GM18498 (cell line): ENCODE data around the gene DNM3.
A peak's percentile ranks its signal among the peaks of the same experiment; 100 is the strongest.
"Not testable (repeated sequence)": the region's sequence is repeated elsewhere in the genome, so short reads cannot be mapped to it uniquely, and the experiment has no call there.

Experiments
- ATAC-seq: cut with Tn5 transposase; IDR thresholded peaks from one replicate; pipeline ENCODE4 v1.9.1; 2021; ENCODE audit warnings: mild to moderate bottlenecking, moderate library complexity; ENCODE audit not compliant: unreplicated experiment

The DNM3 gene

DNA sequence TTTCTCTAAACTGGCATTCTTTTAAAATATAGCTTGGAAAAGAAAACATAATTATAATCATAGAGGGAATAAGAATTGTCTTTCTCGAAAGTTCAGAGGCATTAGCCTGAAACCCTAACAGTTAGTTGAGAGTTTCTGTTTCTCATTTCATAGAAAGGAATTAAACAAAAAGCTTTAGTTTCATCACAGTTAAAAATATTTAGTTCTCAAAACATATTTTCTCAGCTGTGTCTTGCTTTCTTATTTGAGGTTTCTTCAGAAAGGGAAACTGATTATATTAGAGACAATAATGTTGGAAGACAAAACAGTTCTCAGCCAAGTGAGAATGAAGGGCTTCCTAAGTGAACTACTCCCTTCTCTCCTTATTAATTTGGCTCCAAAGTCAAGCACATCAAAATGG lies 503.8 kb downstream of the DNM3 start:
- ATAC-seq = peak; percentile 48

- ATAC-seq = no peak
Measured at GRCh38 chr1:172347416-172347815, 506.1 kb downstream of the DNM3 start.

- no peak for ATAC-seq
Measured at GRCh38 chr1:172350856-172351255, 509.6 kb downstream of the DNM3 start.

- ATAC-seq = no peak
Measured at GRCh38 chr1:172351346-172351745, 510.0 kb downstream of the DNM3 start.

DNA sequence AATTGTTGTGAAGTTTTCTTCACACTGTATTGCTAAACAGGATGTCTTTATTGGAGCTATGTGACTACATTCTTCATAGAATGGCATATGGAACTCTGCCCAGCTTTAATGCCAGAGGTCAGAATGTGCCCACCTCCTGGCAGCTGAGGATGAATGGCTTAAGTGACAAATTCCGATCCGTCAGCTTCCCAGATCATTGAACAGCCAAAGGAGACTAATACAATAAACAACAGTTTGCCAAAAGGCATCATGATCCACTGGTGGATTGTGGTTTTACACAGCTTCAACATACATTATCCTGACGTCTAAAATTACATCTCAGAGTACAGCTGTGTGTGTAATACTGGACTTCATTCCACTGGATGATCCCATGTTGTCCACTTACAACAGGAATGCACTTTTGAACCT lies 510.5 kb downstream of the DNM3 start:
- ATAC-seq = no peak

DNA sequence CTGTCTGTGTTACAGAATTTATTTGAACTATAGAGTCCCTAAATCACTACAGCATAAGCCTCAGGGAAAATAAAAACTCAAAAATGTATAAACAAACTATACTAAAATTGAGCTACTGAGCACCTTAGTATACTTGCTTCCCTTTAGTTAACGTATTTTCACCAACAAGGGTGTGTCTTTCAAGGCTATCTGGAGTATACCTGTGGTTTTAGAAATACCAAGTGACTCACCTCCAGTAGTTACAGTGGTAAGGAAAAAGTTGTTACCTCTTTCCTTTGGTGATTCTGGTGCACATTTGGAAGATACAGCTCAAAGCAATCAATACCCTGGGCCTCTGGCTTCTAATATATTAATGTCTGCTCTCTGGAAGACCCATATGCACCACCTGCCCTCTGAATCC lies 511.1 kb downstream of the DNM3 start:
- no peak for ATAC-seq

DNA sequence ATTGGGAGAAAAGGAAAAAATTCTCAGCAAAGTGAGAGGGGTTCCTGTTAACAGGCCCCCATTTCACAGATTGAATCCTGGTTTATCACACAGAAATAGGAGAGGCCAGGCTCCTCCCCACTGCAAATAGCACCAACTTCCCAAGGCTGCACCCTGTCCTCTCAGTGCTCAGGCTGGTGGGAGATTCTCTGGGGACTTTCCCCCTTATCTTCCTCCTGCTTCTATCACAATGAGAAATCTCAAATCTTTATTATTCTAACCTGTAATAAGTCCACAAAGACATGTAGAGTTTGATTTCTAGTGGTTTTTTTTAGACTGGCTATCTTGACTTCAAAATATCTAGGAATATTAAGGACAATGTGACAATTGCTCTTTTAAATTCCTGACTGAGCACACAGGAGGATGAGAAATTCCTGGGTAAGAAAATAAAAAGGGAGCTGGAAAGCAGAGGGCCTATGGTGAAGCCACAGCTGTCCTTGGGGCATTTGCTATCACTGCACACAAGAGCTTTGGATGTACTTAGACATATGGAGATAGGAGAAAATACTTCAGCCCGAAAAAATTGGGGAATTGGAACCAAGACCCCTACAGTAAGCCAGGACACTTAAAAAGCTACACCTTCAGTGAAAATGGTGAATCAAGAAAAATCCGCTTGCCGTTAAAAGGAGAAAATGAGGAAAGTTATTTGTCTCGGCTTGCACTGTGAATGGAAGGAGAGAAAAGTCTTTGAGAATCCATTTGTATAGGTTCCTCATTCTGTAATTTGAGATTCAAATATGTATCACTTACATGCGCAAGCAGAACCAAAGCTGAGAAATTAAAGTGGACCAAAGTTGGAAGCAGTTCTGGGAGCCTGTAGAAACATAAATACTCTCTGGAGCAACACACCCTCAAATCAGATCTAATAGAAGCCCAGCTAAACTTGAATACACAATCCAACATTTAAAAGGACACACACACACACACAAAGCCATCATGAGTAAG lies 513.3 kb downstream of the DNM3 start:
- no peak for ATAC-seq

DNA sequence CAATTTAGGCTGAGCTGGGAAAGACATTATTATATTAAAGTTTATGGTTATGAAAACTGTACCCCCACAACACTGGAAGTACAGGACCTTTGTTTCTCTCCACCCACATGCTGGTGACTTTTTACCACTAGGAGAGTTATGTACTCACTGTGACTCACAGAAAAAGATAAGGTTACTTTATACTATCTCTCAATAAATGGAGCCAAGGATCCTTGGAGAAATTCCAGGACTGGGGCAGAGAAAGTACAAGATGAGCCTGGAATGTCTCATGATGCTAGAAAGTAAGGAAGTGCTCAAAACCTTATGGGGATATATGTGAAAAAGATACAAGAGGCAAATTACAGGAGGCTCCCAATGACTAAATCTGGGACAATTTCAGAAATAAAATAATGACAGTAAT lies 515.3 kb downstream of the DNM3 start:
- ATAC-seq = no peak

- peak; percentile 27 for ATAC-seq
Measured at GRCh38 chr1:172357753-172358385, 516.6 kb downstream of the DNM3 start.

- no peak for ATAC-seq
Measured at GRCh38 chr1:172359491-172359999, 518.2 kb downstream of the DNM3 start.

DNA sequence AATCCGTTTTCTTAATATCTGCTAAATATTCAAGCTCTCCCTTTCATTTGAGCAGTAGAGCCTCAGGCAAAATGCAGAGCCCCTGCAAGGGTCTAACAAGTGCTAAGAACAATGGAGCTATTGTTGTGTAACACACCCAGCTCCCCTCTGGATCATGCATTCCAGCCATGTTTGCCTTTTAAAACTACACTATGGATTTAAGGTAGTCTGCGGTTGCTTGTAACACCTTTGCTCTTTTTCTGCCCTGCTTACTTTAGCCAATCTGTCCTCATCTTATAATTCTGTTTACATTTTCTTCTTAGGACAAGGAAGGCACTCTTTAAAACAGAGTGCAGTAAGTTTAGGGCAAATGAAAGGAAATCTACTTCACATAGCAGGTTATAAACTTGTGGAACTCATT lies 519.2 kb downstream of the DNM3 start:
- ATAC-seq = no peak

- no peak for ATAC-seq
Measured at GRCh38 chr1:172360985-172361384, 519.7 kb downstream of the DNM3 start.

- no peak for ATAC-seq
Measured at GRCh38 chr1:172363852-172364251, 522.6 kb downstream of the DNM3 start.

- ATAC-seq = not testable (repeated sequence)
Measured at GRCh38 chr1:172371646-172372045, 530.3 kb downstream of the DNM3 start.

- ATAC-seq = no peak
Measured at GRCh38 chr1:172373864-172374263, 532.6 kb downstream of the DNM3 start.

- no peak for ATAC-seq
Measured at GRCh38 chr1:172375211-172375631, 533.9 kb downstream of the DNM3 start.

GRCh38 chr1:172376431-172376830 lies 535.1 kb downstream of the DNM3 start:
- ATAC-seq = no peak

- ATAC-seq = no peak
Measured at GRCh38 chr1:172377565-172377964, 536.3 kb downstream of the DNM3 start.

DNA sequence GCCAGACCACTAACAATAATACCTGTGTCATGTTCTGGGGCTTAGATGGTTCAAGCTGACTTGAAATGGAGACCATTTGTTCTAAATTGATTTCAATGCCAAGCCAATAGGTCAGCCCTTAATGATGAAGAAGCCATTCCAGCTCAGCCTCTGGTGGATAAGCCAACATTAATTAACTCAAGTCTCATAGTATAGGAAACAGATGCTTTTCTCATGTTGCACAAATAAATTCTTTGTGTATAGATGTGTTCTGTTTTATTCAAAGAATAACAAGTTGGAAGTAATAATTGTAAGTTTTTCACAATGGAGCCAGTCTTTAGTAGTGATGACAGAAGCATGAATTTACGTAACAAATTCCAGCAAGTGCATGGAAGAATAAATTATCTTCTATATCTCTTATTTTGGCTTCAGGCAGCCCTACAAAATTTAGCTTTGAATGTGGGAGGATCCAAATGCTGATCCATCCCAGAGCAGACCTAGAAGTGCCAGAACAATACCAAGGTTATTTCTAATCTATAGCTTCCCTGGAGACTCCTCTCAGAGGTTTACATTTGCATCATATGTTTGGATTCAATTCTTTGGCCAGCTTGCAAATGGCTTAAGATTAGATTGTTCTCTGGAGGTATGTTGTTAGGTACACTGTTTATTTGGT lies 536.9 kb downstream of the DNM3 start:
- ATAC-seq = no peak

DNA sequence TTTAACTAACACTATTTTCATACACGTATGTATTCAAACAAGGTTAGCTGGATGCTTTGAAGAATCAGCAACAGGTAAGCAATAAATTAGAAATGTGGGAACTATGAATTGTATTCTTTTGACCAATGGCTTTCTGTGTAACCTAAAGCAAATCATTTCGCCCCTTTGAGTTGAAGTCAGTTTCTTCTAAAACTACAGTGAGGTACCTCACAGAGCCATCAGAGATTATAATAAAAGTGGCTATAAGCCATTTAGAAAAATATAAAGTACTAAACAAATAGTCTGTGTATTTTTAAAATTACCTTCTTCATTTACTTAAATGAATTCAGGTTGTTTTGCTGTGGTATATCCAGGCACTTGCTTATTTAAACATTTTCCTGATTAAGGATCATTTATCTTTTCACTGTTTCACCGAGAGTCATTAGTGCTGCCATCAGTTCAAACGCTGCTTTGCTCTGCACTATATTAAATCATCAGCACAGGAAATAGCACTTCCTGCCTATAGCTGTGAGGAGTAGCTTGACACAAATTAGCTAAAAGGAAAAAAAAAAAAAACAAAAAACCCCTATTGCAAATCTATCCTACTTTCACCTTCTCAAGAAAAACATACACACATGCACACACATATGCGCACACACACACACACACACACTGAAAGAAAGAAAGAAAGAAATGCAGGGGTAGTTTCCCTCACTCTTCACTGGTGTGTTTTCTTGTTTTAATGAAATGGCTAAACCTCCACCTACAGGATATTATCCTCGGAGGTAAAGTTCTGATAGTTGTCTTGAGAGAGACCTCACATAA lies 539.3 kb downstream of the DNM3 start:
- ATAC-seq = peak; percentile 93

- no peak for ATAC-seq
Measured at GRCh38 chr1:172381946-172382345, 540.6 kb downstream of the DNM3 start.
